ENCODE results near the gene TCN1.

GRCh38 chr11:59899532-59899931 is 33.2 kb upstream of the TCN1 start:
- TF ChIP-seq CTCF (IDR thresholded peaks at IDR 0.05): no peak
- no peak for TF ChIP-seq ZFX (IDR thresholded peaks at IDR 0.05; ENCODE audit: borderline replicate concordance)

All from 22Rv1 (cell line).